Panc1 (cell line): Measurements from ENCODE around the gene ABTB2. TPM values are rescaled to one million over a fixed set of nuclear protein-coding genes. Genes with fewer than 3 reads are reported as not detected.

Experiments
- ATAC-seq: fragments of 200-7000 bp; cut with Tn5 transposase; 2 replicates; pipeline ENCODE4 v1.9.1; 2020; ENCODE audit warnings: mild to moderate bottlenecking, moderate library complexity
- BruUV-seq: library from RNA; stranded (reverse); fragments of 400-500 nt; replicated peaks from 2 replicates; lab custom pipeline; 2021; lab: Mats Ljungman, UMichigan
- CTCF ChIA-PET: fragments of 300-600 bp; sonication (Branson Sonifier 250); formaldehyde crosslinking; loops from one replicate; lab custom pipeline; 2022; ENCODE audit warnings: antibody characterized with exemption; lab: Charles Lee
- POLR2A ChIA-PET: fragments of 300-600 bp; sonication (Branson Sonifier 250); formaldehyde crosslinking; loops from one replicate; lab custom pipeline; 2022; ENCODE audit warnings: antibody characterized with exemption; lab: Charles Lee
- DNase-seq: peaks from one replicate; pipeline ENCODE4 v3.0.0-alpha.2; 2010; ENCODE audit warnings: low read depth, low spot score
- H3K27ac ChIP-seq: 2 replicates; pipeline ENCODE4 v1.5.1; 2011; ENCODE audit warnings: mild to moderate bottlenecking, low read length, inconsistent platforms
- H3K27me3 ChIP-seq: fragments of 200-500 bp; sonication (Bioruptor generic); 2 replicates; pipeline ENCODE4 v1.6.0; 2014; ENCODE audit warnings: low read length, inconsistent platforms; ENCODE audit not compliant: control insufficient read depth, insufficient read depth
- H3K36me3 ChIP-seq: fragments of 200-500 bp; sonication (Bioruptor generic); 2 replicates; pipeline ENCODE4 v1.5.1; 2014; ENCODE audit warnings: inconsistent platforms, mild to moderate bottlenecking, low read length, moderate library complexity; ENCODE audit not compliant: control insufficient read depth, insufficient read depth
- H3K4me1 ChIP-seq: 2 replicates; pipeline ENCODE4 v1.5.1; 2011; ENCODE audit warnings: inconsistent platforms, mild to moderate bottlenecking, low read length, moderate library complexity; ENCODE audit not compliant: control insufficient read depth, insufficient read depth
- H3K4me3 ChIP-seq, 2 experiments: 2 replicates each; pipeline ENCODE4 v1.5.1; 2011 to 2012; ENCODE audit warnings: low read depth in 2 of 2, low read length in 2 of 2, mild to moderate bottlenecking in 2 of 2, inconsistent platforms in 1 of 2, moderate library complexity in 1 of 2
- H3K9me3 ChIP-seq: fragments of 200-500 bp; sonication (Bioruptor generic); 2 replicates; pipeline ENCODE4 v1.5.1; 2014; ENCODE audit warnings: low read depth, mild to moderate bottlenecking, inconsistent platforms, low read length, moderate library complexity; ENCODE audit not compliant: control insufficient read depth, insufficient read depth
- CTCF ChIP-seq: fragments of 450-650 bp; IDR thresholded peaks from 2 replicates; pipeline ENCODE4 v1.5.1; 2017; ENCODE audit warnings: mild to moderate bottlenecking
- POLR2AphosphoS5 ChIP-seq: IDR thresholded peaks from 2 replicates; pipeline ENCODE4 v1.6.1; 2012; ENCODE audit warnings: mild to moderate bottlenecking, low read depth, low read length, moderate library complexity
- REST ChIP-seq, 2 experiments: IDR thresholded peaks; 2 replicates each; pipeline ENCODE4 v1.6.1; 2011 to 2012; ENCODE audit warnings: low read depth in 2 of 2, control low read depth in 1 of 2, low read length in 1 of 2, mild to moderate bottlenecking in 1 of 2, moderate library complexity in 1 of 2; ENCODE audit not compliant: insufficient read depth in 1 of 2
- SIN3A ChIP-seq: IDR thresholded peaks from 2 replicates; pipeline ENCODE4 v1.6.1; 2012; ENCODE audit warnings: low read depth, mild to moderate bottlenecking, low read length, moderate library complexity, borderline replicate concordance; ENCODE audit not compliant: insufficient read depth
- TCF7L2 ChIP-seq: IDR thresholded peaks from 2 replicates; pipeline ENCODE4 v1.6.1; 2011; ENCODE audit warnings: mild to moderate bottlenecking, low read depth, low read length, inconsistent platforms
- in situ Hi-C: cut with HindIII; loops from 2 replicates; pipeline ENCODE4 v1.10.0; 2016; ENCODE audit warnings: low sequenced_read_pairs, low pct_unique_long_range_greater_than_20kb
- intact Hi-C: fragments of 100-400 bp; cut with micrococcal nuclease; formaldehyde crosslinking; loops from one replicate; pipeline ENCODE4 v1.10.0; 2022; ENCODE audit not compliant: unreplicated experiment
- total RNA-seq: library from RNA; stranded (reverse); gene quantifications from one replicate; pipeline ENCODE4 v1.2.1, GENCODE V29; 2021; ENCODE audit not compliant: unreplicated experiment

Gene ABTB2
- total RNA-seq, 1 experiment from 2014 or later, result 22.7 TPM

- Histone ChIP-seq H3K4me1 (peaks cover 34% of the 10 kb centered on the region), H3K4me3 (no peak overlapping the region), H3K27me3 (no peaks in the 10 kb centered on the region), H3K27ac (no peak overlapping the region), H3K9me3 (no peaks in the 10 kb centered on the region), H3K36me3 (no peaks in the 10 kb centered on the region)
- no peak for TF ChIP-seq REST (IDR thresholded peaks at IDR 0.05; ENCODE audit: insufficient read depth in 1 of 2, low read depth in 2 of 2, low read length in 1 of 2)
- no peak for TF ChIP-seq TCF7L2
- TF ChIP-seq POLR2AphosphoS5, result no peak
- no peak for TF ChIP-seq SIN3A
- TF ChIP-seq CTCF, result no peak
- no peak for DNase-seq
- in situ Hi-C loops (no loop called here), intact Hi-C loops (no loop called here)
- ChIA-PET POLR2A (no interaction called here), CTCF (no interaction called here)
- ATAC-seq, result no peak
- no TSS peak for BruUV-seq
Measured at GRCh38 chr11:34256626-34257025, 101.2 kb downstream of the ABTB2 start.

- H3K27ac ChIP-seq, result no peak overlapping the region
- no TSS peak for BruUV-seq
- H3K9me3 ChIP-seq, result no peaks in the 10 kb centered on the region
- no peaks in the 10 kb centered on the region for H3K27me3 ChIP-seq
- TF ChIP-seq TCF7L2 (no peak), POLR2AphosphoS5 (no peak), SIN3A (no peak), REST (IDR thresholded peaks at IDR 0.05; ENCODE audit: insufficient read depth in 1 of 2, low read depth in 2 of 2, low read length in 1 of 2) (no peak), CTCF (no peak)
- in situ Hi-C loops, result no loop called here
- H3K36me3 ChIP-seq, result no peaks in the 10 kb centered on the region
- H3K4me1 ChIP-seq, result peaks cover 36% of the 10 kb centered on the region
- ATAC-seq (no peak), DNase-seq (no peak)
- ChIA-PET CTCF (no interaction called here), POLR2A (no interaction called here)
- H3K4me3 ChIP-seq, result no peak overlapping the region
- intact Hi-C loops, result no loop called here
Measured at GRCh38 chr11:34256150-34256549, 101.7 kb downstream of the ABTB2 start.
